HG03571 (cell line): ENCODE results near the gene TEX55.
"Not testable (repeated sequence)": the region's sequence is repeated elsewhere in the genome, so short reads cannot be mapped to it uniquely, and the experiment has no call there.

Experiments used
- ATAC-seq: cut with Tn5 transposase; IDR thresholded peaks from one replicate; pipeline ENCODE4 v1.9.1; 2021; ENCODE audit not compliant: unreplicated experiment

Gene TEX55

DNA sequence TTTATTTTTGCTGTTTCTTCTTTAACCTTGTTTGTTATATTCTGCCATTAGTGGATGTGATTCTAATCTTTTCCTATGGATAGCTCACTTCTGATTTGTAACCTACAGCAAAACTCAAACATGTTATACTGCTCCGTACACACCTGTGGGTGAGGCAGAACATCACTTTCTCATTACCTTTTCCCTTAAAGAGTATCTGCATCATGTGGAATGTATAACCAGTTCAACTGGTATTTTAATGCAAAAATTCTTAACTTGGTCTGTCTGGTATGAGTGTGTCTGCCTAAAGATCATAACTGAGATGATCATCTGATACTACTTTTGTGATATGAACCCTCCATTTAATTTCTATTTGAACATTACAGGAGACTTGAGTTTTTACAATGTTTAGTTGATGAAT lies 14.4 kb downstream of the TEX55 start:
- ATAC-seq, result no peak

DNA sequence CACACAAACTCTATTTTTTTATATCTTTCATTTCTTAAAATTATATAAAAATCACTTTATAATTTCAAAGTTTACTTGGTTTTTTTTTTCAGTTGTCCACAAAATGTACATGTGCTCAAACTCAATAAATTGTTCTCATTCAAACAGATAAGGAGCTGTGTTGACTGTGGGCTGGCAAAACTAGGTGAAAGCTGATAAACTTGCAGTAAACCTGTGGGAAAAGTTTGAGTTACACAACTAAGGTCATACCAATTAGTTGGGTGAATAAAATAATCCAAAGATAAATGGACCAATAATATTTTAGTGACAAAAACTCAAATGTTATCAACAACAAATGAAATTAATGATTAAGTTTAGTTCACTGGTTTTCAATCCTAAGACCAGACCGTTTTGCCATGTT lies 14.8 kb downstream of the TEX55 start:
- no peak for ATAC-seq

DNA sequence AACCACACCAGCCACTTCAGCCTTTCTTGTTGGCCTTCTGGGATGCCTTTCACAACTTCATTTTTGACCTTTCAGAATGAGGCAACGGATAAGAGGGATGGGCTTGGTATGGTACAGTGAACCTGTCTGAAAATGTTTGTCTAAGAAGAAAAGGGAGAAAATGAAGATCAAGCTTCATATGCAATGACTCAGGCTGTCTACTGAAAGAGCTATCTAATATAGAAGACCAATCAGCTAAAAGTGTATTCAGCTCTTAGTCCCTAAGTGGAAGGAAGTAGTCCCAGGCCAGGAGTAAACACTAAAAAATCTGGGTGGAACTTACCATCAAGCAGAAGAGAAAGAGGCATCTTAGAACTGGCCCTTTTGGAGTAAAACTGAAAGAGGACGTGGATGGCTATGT lies 15.3 kb downstream of the TEX55 start:
- ATAC-seq, result no peak

DNA sequence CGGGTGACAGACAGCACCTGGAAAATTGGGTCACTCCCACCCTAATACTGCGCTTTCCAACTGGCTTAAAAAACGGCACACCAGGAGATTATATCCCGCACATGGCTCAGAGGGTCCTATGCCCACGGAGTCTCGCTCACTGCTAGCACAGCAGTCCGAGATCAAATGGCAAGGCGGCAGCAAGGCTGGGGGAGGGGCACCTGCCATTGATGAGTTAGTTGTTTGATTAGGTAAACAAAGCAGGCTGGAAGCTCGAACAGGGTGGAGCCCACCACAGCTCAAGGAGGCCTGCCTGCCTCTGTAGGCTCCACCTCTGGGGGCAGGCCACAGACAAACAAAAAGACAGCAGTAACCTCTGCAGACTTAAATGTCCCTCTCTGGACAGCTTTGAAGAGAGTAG lies 18.8 kb downstream of the TEX55 start:
- ATAC-seq, result not testable (repeated sequence)

DNA sequence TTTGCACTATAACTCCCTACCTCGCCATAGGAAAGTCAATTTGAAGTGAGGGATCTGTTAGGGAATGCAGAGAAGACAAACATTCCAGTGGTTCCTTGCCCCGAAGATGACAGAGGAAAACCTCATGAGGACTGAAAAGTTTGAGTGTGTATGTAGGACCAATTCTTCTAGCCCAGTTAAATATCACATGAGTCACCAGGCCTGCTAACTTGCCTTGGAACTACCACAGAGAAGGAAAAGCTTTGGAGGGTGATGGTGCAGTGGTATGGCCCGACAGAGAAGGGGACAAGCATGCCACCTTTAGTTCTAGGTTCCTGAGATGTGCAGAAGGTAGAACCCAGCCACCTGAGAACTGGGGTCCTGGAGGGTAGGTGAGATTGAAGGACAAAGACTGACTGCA lies 24.9 kb downstream of the TEX55 start:
- no peak for ATAC-seq

DNA sequence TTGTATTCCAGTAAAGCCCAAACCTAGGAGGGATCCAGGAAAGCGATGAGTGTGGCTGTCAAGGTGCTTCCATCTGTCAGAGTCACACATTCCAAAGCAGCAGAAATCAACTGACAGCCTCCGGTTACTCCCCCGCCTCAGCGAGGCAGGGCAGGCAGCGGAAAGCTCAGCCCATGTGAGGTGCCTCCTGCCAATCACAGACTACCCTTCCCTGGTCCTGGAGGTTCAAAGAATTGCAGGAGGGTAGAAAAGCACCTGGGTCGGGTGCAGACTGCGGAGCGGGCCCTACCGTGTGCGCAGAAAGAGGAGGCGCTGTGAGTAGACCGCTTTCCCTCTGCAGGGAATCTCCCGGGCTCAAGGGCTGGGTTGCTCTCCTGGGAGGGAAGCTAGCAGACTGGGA lies 27.4 kb downstream of the TEX55 start, which contains the start of gene UPK1B:
Gene UPK1B (plus strand): TSS at position 274 of the 400 bp plus-strand sequence. CDS start 13,144 bp downstream, outside the sequence.
- ATAC-seq, result no peak

DNA sequence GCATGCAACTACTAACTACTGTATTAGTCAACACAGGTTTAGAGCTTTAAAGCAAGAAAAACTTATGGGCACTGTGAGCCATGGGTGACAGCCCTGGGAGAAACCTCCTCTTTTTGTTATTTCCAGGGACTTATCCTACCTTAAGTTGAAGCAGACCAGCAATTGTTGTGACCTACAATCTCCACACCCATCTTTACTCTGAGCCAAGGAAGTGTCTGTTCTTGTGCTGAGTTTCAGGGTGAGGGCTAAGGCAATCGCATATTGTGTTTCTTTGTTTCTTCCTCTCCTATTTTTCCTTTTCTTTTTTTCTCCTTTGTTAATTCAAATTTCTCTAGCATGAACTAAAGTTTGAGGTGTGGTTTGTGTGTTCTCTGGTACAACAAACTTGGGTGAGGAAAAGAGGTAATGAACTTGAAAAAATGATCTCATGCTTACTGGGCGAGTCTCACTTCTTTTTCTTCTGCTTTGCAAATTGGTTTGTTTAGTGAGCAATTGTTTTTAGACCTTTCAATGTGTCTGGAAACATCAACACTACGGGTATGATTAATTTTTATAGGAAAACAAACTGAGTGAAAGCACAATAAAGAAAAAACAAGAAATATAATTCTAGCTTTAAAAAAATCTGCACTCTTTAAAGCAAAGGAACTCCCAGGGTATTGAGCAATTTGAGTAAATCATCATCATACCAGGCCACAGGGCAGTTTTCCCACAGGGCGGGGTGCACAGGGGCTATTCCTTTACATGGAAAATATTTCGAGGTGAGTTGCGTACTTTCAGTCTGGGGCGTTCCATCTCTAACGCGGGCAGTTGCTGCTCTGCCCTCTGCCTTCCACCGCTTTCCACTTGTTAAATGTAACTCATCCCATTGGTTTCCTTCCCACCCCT lies 30.1 kb downstream of the TEX55 start:
- no peak for ATAC-seq

DNA sequence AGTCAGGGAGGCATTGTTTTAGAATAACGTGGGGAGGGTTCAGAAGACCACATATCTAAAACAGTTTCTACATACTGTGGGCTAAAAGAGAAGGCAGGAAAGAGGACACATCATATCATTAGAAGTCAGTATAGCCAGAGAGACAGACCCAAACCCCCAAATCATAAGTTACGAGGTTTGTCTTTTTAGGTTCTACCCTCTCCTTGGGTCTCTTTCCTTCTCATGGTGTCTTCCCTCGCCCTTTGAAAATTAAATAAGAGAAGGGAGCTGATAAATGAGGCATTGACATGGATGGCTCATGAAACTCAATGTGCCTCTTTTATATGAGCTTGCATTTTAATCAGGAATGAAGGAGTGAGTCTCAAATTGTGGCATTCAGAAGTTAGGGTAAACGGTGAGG lies 30.8 kb downstream of the TEX55 start:
- no peak for ATAC-seq

DNA sequence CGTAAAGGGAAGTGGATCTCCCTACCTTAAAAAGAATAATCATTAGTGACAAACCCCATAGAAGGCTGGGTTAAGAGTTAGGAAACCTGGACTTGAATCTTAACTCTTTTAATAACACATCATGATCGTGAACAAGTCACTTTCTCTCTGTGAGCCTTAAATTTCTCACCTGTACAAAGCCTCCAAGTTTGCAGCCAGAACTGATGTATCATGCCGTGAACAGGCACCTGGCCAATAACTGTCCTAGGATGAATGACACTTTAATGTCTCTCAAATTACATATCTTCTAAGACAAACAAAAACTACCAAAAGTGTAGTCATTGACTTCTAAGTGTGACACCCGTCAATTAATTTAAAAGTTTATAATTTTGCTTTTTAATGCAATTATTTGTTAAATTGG lies 31.4 kb downstream of the TEX55 start:
- ATAC-seq, result no peak

DNA sequence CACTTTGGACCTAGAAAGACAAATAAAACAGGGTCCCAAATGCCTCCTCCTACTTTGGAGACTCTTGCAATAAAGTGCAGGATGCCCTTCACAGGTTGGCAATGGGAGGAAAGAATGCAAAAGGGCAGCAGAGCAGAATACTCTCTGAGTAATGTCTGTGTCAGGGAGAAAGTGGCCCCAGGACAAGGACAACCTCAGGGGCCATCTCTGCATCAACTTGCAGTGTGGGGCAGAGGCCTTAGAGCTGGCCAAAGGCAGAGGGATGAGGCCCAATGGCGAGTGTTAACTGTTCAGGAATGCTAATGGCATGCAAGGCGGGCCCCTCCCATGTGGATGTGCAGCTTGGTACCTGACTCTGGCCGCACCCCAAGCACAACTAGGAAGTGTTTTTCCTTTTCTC lies 35.8 kb downstream of the TEX55 start:
- ATAC-seq, result no peak

DNA sequence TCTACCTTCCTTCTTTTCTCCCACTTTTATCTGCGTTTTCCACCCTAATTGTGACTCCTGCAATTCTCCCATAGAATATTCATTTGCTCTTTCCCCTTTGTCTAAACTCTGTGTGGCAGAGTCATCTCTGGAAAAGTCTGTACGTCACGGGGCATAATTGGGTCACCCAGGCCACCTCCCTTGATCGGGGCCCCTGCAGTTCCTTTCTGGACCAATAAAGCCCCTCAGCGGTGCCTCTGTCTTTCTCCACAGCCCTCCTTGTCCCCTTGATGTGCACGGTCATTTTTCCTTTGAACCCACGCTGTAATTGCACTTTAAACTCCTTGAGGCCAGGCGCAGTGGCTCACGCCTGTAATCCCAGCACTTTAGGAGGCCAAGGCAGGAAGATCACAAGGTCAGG lies 38.1 kb downstream of the TEX55 start:
- ATAC-seq, result no peak

DNA sequence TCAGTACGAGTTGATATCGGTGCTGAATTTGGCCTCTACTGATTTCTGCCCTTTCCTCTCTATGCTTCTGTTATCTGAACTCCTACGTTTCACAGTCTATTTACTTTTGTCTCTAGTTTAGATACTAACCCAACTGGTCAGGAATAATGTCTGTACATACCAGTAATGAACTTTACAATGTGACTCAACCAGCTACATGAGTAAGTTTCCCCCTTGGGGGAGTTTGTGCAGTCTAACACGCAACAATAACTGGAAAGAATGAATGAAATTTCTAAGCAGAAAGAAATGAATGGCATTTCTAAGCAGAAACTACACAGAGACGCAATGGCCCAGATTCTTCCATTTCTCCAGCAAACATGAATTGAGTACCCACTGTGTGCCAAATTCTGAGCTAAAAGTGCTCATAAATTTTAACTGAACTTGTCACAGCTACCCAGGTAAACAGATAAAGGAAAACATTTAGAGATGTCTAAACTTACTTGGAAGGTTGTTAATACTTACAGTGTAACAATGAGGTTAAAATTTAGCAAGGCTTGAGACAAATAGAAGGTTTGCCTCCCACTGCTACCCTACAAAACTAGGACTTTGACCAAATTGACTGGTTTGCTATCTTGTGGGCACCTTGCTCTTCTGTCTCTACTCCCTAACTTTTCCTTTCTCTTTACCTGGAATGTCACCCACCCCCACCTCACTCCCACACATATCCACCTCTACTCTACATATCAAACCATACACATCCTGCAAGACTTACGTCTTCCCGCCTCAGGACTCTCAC lies 39.0 kb downstream of the TEX55 start:
- no peak for ATAC-seq

DNA sequence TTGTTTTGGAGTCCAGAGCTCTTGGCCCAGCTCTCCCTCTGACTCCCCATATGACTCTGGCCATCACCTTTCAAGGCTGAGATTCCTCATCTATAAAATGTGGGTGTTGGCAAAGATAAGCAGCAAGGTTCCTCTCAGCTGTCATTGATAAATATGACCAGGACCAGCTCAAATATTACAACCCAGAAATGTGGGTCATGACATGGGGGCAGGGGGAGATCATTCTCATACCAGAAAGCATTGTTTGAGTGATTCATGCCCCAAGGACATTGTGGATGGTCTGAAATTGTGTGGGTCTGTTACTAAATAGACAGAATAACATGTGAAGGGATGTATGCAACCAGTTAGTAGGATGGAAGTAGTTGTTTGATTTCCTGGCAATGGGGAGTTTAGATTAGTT lies 41.3 kb downstream of the TEX55 start:
- no peak for ATAC-seq

DNA sequence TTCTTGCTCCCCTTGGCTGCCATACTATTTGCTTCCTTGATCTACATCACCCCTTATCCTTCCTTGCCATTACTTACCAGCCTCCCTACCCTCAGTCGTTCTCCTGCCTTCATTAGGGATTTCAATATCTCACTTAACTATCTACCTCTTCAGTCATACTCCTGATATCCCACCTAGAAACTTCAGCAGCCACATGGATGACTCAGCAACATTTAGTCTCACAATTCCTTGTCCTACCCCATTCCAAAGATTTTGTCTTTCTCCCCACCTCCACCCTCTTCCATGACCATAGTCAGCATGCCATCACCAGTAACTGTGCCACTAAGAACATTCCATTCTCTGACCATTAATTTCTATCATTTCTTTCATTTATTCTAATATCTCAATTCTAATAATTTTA lies 45.8 kb downstream of the TEX55 start:
- no peak for ATAC-seq

DNA sequence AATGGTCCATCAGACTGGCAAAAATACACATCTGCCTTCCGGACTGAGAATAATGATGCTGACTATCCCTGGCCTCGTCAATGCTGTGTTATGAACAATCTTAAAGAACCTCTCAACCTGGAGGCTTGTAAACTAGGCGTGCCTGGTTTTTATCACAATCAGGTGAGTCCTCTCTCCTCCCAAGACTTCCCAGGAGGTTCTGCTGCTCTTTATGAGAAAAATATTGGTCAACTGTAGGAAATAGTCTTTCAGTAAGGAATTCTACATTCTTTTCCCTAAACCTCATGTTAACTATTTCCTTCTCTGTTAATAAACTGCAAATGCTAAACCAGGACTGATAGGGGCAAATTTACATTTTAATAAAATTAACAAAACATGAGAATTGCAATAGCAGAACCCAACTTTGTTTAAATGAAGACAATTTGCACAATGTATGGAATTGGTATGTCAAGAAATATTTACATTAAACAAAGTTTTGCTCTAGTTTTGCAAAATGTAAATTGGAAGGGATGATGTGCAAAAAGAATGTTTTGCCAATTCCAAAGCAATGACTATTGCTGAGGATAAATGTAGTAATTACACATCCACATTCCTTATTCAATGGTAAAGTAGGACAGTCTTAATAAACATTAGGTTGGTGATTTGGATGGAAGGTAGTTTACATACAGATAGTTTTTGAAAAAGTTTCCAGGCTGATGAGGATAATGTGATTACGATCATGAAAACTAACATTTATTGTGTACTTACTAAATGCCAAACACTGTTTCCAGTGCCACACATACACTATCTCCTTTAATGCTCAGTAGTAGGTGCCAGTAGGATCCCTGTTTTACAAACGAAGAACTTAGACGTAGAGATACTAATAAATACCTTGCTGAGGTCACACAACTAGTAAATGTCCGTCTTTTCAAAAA lies 48.5 kb downstream of the TEX55 start:
- ATAC-seq, result no peak

DNA sequence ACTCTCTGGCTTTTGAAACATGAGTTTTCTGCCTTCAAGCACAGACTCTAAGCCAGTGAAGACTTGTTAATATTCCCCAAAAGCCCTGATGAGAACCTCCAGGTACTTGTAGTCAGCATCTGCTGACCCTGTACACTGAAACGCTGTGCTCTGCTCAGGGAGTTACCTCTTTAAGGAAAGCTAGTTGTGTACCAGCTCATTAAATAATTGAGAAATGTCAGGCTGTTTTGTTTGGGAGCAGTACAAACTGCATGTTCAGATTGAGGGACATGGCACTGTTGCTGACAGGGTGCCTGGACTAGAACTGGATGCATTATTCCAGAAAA lies 49.1 kb downstream of the TEX55 start:
- ATAC-seq, result no peak

DNA sequence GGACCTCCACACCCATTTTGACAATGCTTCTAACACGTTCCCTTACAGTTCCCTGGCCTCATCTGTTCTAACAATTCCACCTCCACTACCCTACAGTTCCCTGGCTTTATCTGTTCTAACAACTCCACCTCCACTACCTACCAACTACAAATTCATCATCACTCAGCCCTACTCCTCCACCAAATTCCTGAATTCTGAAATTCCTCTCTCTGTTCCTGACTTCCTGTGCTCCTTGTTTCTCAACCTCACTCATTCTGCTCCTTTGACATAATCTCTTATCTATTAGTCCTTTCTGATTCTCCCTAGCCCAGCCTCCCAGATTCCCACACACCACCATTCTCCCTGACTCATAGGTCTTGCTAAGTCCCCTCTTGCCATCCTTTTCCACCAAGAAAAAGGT lies 49.9 kb downstream of the TEX55 start:
- ATAC-seq, result no peak
